Natural killer cell (primary cell): ENCODE data around the gene LIAS. TPM values are rescaled to one million over a fixed set of nuclear protein-coding genes. Genes with fewer than 3 reads are reported as not detected.

ENCODE experiments used
- ATAC-seq, 3 donors: fragments of 150-1000 bp in 2 of 3; fragments of 200-7000 bp in 1 of 3; cut with Tn5 transposase; 1 replicate in 1 of 3; 2 replicates in 2 of 3; pipeline ENCODE4 v1.10.0; 2021; ENCODE audit warnings: mild to moderate bottlenecking in 2 of 3, moderate library complexity in 2 of 3
- DNase-seq, 2 donors: peaks; one replicate each; pipeline versions ENCODE4 v3.0.0 to v3.0.0-alpha.2; 2013 to 2021; ENCODE audit warnings: mixed read lengths in 1 of 2
- H3K27ac ChIP-seq: one replicate; pipeline ENCODE4 v1.5.1; 2013; ENCODE audit warnings: mild to moderate bottlenecking, low read length
- H3K27me3 ChIP-seq: one replicate; pipeline ENCODE4 v1.6.1; 2013; ENCODE audit warnings: low read length; ENCODE audit not compliant: control insufficient read depth, insufficient read depth
- H3K36me3 ChIP-seq: one replicate; pipeline ENCODE4 v1.6.1; 2013; ENCODE audit warnings: low read length; ENCODE audit not compliant: control insufficient read depth, insufficient read depth
- H3K4me1 ChIP-seq: one replicate; pipeline ENCODE4 v1.6.1; 2013; ENCODE audit warnings: low read length; ENCODE audit not compliant: control insufficient read depth, insufficient read depth
- H3K4me3 ChIP-seq: one replicate; pipeline ENCODE4 v1.5.1; 2013; ENCODE audit warnings: low read length
- H3K9me3 ChIP-seq: one replicate; pipeline ENCODE4 v1.6.1; 2013; ENCODE audit warnings: low read length; ENCODE audit not compliant: control insufficient read depth, insufficient read depth
- H3K27ac Mint-ChIP-seq, 2 donors: one replicate each; pipeline ENCODE4 v1.8.0; 2022; ENCODE audit warnings: mild to moderate bottlenecking in 2 of 2, mixed read lengths in 2 of 2, moderate library complexity in 1 of 2
- H3K27me3 Mint-ChIP-seq, 2 donors: one replicate each; pipeline ENCODE4 v1.8.0; 2022; ENCODE audit warnings: low read depth in 2 of 2, mixed read lengths in 2 of 2
- H3K36me3 Mint-ChIP-seq: one replicate; pipeline ENCODE4 v1.8.0; 2022; ENCODE audit warnings: mixed read lengths
- H3K4me1 Mint-ChIP-seq, 2 donors: one replicate each; pipeline ENCODE4 v1.8.0; 2022; ENCODE audit warnings: mixed read lengths in 2 of 2
- H3K4me3 Mint-ChIP-seq: one replicate; pipeline ENCODE4 v1.8.0; 2022; ENCODE audit warnings: mild to moderate bottlenecking, moderate library complexity, mixed read lengths
- H3K9me3 Mint-ChIP-seq, 2 donors: one replicate each; pipeline ENCODE4 v1.8.0; 2022; ENCODE audit warnings: mixed read lengths in 2 of 2
- WGBS: methylation state at CpG from one replicate; pipeline ENCODE4 v1.1.7; 2013; ENCODE audit warnings: missing lambda C conversion rate; ENCODE audit not compliant: insufficient coverage; 5-methylcytosine and 5-hydroxymethylcytosine counted together
- intact Hi-C: fragments of 100-400 bp; cut with micrococcal nuclease; formaldehyde crosslinking; loops from one replicate; pipeline ENCODE4 v1.14.2; 2022
- total RNA-seq, 4 donors: library from RNA; stranded (reverse); fragments of 120-200 nt in 1 of 4; gene quantifications; one replicate each; pipeline versions ENCODE4 v1.2.3 to v1.2.4, GENCODE V29; 2013 to 2022
- TF ChIP-seq, protein P1 (sequence below): fragments of 200-600 bp; IDR thresholded peaks from one replicate; pipeline ENCODE4 v1.8.0; 2022; ENCODE audit warnings: antibody characterized with exemption

The LIAS gene
- total RNA-seq, 3 donors from 2014 or later (not counting 1 experiment from before 2014, with no cell fraction given), result 10.6 to 14.3 (median 11.9) TPM

DNA sequence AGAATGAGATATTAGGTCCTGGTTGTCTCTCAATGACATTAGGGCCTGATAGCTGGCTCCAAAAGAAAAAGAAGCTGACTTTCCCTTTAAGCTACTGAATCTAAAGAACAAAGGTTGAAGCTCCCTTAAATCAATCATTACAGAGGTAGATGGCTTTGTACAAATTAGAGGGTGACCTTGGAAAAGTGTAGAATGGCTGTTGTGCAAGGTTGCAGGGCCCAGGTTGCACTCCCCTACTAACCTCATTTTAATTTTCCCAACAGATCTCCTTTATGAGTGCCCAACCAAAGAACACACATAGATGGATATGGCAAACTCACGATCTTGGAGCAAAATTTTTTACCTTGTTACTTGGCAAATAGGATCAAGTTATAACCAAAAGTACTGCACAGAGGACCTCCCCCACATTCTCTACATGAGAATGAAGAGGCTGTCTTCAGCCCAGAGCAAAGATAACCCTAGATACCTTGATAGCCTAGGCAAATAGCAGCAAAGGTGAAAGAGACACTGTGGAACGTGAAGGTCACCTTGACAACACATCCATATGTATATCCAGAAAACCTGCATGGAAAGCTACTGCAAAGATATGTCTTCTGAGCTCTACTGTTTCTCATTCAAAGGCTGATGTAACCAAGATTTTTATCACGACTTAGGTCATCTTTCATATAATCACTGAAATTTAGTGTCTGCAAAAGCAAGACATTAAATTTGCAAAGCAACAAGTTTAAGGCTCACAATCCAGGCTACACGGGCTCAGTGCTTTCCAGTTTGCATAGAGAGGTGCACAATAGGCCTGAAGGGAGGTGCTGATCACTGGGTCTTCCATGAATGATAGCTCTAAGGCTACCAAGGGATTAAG, 29.2 kb upstream of the LIAS start:
- no peaks in the 10 kb centered on the region for H3K27me3 Mint-ChIP-seq
- Histone ChIP-seq H3K9me3 (no peaks in the 10 kb centered on the region), H3K4me3 (no peak overlapping the region), H3K4me1 (no peaks in the 10 kb centered on the region), H3K27me3 (no peaks in the 10 kb centered on the region), H3K27ac (no peak overlapping the region), H3K36me3 (no peaks in the 10 kb centered on the region)
- WGBS, result 87% methylated on average over 4 of the region's 4 CpGs
- no peaks in the 10 kb centered on the region for H3K9me3 Mint-ChIP-seq
- H3K4me1 Mint-ChIP-seq, result no peaks in the 10 kb centered on the region
- DNase-seq (no peak), ATAC-seq (no peak)
- intact Hi-C loops, result no loop called here
- no peaks in the 10 kb centered on the region for H3K36me3 Mint-ChIP-seq
- no peak overlapping the region for H3K4me3 Mint-ChIP-seq
- H3K27ac Mint-ChIP-seq, result no peak overlapping the region
- TF ChIP-seq, protein P1, sequence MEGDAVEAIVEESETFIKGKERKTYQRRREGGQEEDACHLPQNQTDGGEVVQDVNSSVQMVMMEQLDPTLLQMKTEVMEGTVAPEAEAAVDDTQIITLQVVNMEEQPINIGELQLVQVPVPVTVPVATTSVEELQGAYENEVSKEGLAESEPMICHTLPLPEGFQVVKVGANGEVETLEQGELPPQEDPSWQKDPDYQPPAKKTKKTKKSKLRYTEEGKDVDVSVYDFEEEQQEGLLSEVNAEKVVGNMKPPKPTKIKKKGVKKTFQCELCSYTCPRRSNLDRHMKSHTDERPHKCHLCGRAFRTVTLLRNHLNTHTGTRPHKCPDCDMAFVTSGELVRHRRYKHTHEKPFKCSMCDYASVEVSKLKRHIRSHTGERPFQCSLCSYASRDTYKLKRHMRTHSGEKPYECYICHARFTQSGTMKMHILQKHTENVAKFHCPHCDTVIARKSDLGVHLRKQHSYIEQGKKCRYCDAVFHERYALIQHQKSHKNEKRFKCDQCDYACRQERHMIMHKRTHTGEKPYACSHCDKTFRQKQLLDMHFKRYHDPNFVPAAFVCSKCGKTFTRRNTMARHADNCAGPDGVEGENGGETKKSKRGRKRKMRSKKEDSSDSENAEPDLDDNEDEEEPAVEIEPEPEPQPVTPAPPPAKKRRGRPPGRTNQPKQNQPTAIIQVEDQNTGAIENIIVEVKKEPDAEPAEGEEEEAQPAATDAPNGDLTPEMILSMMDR, result no peak

DNA sequence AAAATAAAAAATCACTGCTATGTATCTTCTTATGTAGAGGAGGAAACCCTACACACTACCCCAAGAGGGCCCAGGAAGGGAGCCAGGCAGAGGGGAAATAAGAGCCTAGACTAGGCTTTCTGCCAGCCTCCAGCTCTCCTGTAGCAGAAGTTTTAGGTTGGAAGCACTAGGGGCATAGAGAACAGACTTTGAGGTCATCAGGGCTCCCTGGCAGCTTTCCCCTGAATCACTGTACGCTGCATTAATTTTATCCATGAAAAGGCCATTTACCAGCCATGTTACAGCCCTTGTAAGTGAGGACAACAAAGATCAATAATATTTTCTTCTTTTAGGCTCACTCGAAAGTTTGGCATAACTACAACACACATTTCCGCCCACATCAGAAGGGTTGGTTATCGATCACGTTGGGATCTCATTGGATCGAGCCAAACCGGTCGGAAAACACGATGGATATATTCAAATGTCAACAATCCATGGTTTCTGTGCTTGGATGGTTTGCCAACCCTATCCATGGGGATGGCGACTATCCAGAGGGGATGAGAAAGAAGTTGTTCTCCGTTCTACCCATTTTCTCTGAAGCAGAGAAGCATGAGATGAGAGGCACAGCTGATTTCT, 24.9 kb upstream of the LIAS start:
- H3K36me3 Mint-ChIP-seq, result no peaks in the 10 kb centered on the region
- no peaks in the 10 kb centered on the region for H3K36me3 ChIP-seq
- no peak overlapping the region for H3K27ac Mint-ChIP-seq
- H3K9me3 Mint-ChIP-seq, result no peaks in the 10 kb centered on the region
- H3K27ac ChIP-seq, result no peak overlapping the region
- no peak overlapping the region for H3K4me3 Mint-ChIP-seq
- H3K27me3 Mint-ChIP-seq, result peaks cover 5 to 7% of the 10 kb centered on the region in 2 donors
- no peaks in the 10 kb centered on the region for H3K9me3 ChIP-seq
- intact Hi-C loops, result no loop called here
- H3K4me3 ChIP-seq, result no peak overlapping the region
- TF ChIP-seq, protein P1, result no peak
- WGBS, result 96% methylated on average over 11 of the region's 11 CpGs
- ATAC-seq (no peak), DNase-seq (no peak)
- H3K27me3 ChIP-seq, result no peaks in the 10 kb centered on the region
- H3K4me1 ChIP-seq, result no peaks in the 10 kb centered on the region
- no peaks in the 10 kb centered on the region for H3K4me1 Mint-ChIP-seq

DNA sequence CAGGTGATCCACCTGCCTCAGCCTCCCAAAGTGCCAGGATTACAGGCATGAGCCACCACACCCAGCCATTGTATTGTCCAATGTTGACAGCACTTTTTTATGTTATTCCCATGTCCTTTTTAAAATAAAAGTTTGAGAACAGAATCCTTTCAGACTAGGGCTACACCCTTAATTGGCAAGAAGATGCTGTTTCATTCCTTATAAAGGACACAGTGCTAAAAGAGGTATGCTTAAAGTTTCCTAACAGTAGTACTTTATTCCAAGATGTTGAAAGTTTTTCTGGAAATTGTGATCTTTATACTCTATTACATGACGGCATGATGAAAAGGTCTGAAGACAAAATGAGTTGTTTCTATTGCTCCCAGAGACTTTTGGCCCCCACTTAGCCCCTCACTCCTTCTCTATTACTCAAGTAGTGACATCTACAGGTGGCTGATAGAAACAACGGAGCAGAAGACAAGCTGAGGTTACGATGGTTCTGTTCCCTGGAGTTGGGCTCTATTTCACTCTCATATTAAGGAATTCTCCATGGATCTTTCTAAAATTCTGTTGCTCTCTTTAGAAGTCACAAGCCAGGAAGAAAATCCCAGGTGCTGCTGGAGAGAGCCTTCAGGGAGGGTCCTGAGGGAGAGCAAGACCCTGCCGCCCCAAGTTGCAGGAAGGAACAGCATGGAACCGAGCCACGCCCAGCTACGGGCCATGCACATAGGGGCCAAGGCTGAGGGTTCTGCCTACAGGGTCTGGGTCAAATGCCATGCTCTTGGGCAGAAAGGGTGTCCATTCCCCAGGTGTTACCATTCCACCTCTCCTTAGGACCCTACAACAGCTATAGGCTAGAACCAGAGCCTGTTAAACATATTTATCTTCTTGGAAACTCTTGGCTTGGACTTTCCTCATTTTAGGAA, 22.9 kb upstream of the LIAS start:
- Histone ChIP-seq H3K27me3 (no peaks in the 10 kb centered on the region), H3K4me3 (no peak overlapping the region), H3K9me3 (no peaks in the 10 kb centered on the region), H3K4me1 (no peaks in the 10 kb centered on the region), H3K27ac (no peak overlapping the region), H3K36me3 (no peaks in the 10 kb centered on the region)
- intact Hi-C loops, result no loop called here
- DNase-seq (no peak), ATAC-seq (no peak)
- TF ChIP-seq, protein P1, result no peak
- Mint-ChIP-seq H3K27me3 (peaks cover 5 to 7% of the 10 kb centered on the region in 2 donors), H3K36me3 (no peaks in the 10 kb centered on the region), H3K27ac (no peak overlapping the region), H3K4me1 (no peaks in the 10 kb centered on the region), H3K9me3 (no peaks in the 10 kb centered on the region), H3K4me3 (no peak overlapping the region)
- WGBS, result 72% methylated on average over 6 of the region's 7 CpGs
